KBM-7 (cell line): ENCODE measurements around the gene SPP2.

Source experiments
- DNase-seq: peaks from one replicate; pipeline ENCODE4 v3.0.0-alpha.2; 2015
- in situ Hi-C: fragments of 300-500 bp; cut with MboI; formaldehyde crosslinking; loops from 2 replicates; pipeline ENCODE4 v1.14.3; 2020; ENCODE audit warnings: low sequenced_read_pairs, low pct_unique_long_range_greater_than_20kb, mixed read lengths

The SPP2 gene

DNA sequence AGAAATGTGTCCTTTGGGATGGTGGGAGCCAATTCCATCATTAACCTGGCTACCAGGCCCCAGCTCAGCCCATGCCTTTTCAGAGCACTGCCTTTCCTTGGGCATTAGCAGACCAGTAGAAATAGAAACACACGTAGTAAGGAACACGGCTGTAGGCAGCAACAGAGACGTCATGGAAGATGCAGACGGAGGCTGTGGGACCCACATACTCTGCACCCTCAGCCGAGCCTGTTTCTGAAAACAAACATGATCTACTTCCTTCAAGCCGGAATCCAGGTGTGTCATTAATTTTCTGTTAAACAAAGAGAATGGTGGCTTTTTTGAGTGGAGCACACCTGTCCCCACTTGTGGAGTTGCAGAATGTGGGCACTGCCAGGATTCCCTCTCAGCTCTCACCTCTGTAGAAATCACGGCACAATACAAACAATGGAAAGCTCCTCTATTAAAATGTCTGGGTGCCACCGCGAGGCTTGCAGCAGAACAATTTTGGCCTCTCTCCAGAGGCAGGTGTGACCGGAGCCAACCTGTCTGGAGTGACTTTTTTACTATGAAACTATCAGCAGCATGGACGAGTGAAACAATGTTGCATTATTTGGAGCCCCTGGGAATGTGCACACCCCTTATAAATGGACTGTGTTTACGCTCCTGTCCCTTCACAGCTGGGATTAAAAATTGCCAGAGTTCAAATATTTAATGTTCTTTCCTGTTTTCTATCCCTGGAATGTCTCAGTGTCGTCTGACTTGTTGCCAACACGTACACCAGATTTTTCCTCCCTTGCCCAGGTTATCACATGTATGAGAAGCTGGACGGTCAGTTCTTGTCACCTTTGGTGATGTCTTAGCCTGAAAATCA lies 31.7 kb downstream of the SPP2 start:
- no peak for DNase-seq
- in situ Hi-C loops = no loop called here

DNA sequence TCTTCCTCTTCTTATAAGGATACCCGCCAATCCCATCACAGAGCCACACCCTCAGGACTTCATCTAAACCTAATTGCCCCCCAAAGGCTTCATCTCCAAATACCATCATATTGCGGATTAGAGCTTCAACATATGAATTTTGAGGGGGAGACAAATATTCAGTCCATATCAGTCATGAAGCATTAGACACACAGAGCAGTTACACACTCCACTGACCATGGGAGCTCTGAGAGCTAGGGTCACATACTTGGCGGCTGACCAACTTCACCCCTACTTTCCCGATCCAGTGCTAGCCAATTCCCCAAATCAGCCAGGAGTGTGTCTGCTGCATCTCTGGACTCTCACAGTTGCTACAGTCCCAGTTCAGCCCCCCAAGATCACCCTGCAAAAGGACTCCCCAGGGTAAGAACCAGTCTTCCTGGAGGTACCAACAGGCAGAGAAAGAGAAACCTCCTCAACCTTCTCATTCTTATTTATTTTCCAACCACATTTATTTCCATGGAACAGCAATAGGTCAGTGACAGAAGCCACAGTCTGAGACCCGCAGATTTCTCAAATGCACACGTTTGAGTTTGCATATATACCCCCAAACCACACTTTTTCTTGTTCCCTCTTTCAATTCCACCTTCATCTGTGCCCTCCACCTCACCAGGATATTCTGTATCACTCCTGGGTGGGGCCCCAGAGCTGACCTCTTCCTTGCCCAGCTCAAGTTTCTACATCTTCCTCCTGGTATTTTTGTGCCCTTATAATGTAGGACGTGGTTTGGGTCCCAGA lies 33.3 kb downstream of the SPP2 start:
- no peak for DNase-seq
- in situ Hi-C loops = no loop called here

DNA sequence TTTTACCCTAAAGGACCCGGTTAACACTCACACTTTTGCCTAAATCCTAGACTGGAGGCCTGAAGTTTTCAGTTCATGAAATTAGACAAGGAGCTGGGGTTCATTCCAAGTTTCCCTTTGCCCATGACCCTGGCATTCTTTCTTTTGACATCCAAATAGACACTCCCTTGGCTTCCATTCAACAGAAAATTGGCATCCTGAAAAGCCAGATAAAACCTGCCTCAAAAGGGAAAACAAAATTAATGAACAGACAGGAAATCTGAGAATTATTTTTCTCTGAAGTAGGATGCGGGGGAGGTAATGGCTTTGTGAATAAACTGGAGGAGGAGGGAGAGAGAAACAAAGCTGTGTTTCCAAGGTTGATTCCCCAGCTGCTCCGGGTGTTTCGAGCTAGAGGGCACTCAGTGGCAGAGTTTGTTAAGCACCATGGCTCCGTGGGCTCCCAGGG lies 41.0 kb downstream of the SPP2 start:
- DNase-seq = no peak
- in situ Hi-C loops = no loop called here

DNA sequence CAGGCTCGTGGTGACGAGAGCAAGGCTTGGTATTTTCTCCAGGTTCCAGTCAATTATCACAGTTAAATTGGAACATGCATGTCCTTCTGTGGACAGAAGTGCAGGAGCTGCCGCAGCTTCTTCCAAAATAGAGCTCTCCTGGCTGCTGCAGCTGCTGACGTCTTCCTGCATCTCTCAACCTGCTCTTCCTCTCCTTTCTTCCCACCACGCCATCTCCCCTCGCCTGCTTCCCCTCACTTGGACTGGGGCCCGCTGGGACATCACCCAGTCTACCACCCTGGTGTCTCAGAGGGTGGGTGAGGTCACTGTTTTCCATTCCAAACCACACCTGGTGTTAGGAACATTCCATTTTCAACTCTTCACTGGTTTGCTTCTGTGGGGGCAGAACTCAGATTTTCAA lies 41.4 kb downstream of the SPP2 start:
- in situ Hi-C loops = no loop called here
- no peak for DNase-seq

DNA sequence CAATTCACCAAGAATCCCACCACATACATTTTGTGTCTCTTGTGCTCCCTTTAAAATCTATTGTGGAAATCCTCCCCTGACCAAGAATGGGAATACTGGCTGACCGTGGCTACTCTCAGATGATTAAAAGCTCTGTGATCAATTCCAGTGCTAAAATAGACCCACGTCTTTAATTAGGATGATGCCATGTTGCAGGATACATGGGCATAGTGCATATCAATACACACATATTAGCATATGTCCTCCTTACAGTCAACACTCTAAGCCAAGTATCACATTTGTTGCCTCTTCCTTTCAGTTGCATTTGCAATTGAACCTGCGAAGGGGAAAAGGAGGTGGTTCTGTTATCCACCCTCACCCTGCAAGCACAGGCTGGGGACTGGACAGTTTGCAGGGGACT lies 41.8 kb downstream of the SPP2 start:
- DNase-seq = no peak
- in situ Hi-C loops = no loop called here

DNA sequence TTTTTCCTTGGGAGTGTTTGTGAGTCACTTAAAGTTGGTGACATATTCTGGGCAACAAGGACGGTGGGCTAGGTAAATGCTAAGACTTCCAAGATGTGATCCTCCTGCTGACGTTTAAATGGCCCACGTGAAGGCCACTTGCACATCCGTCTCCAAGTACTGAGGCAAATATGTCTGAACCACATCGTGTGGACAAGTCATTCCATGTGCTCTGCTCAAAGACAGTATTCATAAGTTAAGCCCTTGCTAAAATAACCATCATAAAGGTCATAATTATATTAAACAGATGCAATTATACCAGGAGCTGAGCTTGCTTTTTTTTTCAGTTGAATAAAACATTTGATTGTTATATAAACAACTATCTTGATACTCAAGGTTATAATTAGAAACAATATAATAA lies 44.8 kb downstream of the SPP2 start:
- no peak for DNase-seq
- in situ Hi-C loops = no loop called here

DNA sequence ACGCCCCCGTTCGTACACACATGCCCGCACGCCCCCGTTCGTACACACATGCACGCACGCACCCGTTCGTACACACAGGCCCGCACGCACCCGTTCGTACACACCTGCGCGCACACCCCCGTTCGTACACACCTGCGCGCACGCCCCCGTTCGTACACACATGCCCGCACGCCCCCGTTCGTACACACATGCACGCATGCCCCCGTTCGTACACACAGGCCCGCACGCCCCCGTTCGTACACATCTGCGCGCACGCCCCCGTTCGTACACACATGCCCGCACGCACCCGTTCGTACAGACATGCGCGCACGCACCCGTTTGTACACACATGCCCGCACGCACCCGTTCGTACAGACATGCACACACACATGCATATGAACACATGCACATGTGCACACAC lies 45.7 kb downstream of the SPP2 start:
- in situ Hi-C loops = no loop called here
- DNase-seq = no peak

DNA sequence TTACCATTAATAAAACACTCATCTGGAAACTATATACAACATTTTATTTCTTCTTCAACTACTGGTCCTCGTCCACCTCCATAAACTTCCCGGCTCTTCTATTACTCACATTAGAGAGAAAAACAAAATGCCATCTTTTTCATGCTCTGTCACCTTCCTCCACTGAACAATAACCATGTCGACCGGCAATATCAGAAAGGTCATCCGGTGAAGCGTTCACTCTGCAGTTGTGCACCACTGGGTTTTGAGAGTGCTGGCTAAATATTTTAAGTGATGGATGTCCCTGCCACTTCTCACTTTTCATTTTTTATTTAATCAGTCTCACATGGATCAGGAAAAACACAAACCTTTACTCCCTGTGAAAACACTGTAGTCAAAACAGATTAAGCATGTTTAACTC lies 48.2 kb downstream of the SPP2 start:
- in situ Hi-C loops = no loop called here

DNA sequence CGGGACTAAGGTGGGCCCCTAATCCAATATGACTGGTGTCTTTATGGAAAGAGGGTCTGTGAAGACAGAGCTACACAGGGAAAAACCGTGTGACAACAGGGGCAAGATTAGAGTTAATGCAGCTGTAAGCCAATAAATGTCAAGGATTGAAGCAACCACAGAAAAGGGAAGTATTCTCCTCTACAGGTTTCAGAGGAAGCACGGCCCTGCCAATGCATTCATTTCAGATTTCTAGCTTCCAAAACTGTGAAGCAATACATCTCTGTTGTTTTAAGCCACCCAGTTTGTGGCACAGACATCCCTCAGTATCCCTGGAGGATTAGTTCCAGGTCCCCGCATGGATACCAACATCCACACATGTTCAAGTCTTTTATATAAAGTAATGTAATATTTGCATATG lies 48.8 kb downstream of the SPP2 start:
- in situ Hi-C loops = no loop called here
- DNase-seq = peak; percentile 18

More for the DNA sequence above, 48.2 kb downstream of the SPP2 start:
- DNase-seq = no peak

DNA sequence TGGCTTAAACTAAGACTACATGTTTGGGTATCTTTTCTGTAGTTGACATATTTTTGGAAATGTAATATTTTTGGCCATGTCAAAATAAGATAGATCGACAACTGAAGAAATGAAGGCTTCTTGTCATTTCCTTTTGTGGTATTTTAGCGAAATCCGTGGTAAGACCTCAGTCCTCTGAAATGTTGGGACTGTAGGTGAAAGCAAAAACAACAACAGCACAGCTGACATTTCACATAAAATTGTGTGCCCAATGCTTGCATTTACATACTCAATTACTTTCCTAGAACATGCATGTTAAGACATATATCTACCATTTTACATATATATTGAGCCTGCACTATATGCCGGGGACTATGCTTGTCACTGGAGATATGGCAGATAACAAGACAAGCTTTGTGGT lies 50.2 kb downstream of the SPP2 start:
- in situ Hi-C loops = no loop called here
- no peak for DNase-seq

DNA sequence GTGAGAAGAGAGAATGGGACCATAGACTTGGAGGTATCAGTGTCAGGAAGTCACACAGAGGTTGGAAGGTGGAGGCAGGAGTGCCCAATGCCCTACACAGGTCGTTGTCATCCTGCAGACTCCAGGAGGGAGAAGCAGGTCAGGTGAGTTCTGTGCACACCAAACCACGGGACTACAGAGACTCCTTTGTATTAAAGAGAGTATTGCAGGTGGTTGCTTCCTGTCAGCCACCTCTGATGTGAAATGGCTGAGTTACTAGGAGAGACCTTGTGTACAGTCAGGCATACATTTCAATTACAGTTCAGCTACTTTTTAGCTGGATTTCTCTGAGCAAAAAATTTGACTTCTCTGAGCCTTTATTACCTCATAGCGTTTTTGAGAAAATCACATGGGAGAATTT lies 51.6 kb downstream of the SPP2 start:
- in situ Hi-C loops = no loop called here
- DNase-seq = no peak

DNA sequence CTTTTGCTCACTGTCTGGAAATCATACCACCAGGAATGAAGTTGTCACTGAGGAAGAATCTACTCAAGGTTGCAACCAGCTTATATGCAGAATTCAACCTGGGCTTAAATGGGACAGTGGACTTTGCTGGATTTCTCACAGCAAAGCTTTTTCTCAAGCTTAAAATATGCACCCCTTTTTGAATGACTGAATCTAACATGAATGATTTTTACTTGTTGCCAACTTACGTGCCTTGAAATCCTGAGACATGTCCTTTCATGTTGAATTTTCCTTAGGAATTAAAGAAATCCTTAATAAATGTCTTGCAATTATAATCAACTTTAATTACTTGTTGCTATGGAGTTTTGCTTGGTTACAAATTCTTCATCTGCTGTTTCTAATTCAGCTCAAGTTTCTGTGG lies 57.4 kb downstream of the SPP2 start:
- in situ Hi-C loops = no loop called here
- DNase-seq = no peak

DNA sequence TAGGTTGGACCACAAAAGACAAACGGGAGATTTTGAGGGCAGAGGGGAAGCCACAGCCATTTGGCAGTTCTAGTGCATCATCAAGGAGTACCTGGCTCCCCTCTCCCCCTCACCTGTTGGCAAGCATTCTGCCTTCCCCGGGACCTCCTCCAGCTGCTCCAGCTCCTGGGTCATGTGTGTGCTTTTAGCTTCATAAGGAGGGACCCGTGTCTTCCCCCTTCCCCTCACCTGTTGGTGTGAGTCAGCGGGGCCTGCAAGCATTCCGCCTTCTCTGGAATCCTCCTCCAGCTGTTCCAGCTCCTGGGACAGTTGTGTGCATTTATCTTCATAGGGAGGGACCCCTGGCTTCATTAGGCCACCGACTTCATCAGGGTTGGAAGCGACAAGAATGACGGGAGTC lies 58.8 kb downstream of the SPP2 start:
- in situ Hi-C loops = no loop called here
- DNase-seq = no peak

DNA sequence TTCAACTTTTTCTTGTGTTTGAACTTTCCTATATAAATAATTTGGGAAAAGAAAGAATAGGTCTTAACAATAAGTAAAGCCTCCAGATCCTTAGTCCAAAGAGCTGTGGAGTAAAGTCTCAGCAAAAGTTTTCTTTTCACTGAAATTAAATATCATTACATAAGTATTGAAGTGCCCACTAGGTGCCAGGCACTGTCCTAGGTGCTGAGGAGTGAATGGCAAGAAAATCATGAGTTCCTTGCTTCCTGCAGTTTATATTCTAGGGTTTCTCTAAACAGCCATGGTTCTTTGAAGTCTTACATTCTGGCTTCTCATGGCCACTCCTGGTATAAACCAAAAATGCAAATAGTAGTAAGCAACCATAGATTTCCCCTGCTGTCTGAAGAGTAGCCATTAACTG lies 59.7 kb downstream of the SPP2 start:
- DNase-seq = no peak
- in situ Hi-C loops = no loop called here

DNA sequence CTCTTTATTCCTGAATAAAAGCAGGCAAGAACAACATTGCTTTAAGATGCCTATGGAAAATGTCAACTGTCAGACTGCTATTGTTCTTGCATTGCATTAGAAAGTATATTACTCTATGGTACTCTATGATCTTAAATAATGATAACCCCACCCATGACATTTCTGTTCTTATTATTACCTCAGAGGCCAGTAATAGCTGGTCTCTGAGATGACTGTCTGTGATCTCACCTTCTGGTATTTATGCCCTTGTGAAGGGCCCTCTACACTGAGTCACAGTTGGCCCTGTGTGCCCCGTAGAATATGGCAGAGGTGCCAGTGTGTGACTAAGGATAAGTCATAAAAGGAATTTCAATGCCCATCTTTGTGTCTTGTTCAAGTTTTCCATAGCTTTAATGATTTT lies 61.0 kb downstream of the SPP2 start:
- DNase-seq = no peak
- in situ Hi-C loops = no loop called here

DNA sequence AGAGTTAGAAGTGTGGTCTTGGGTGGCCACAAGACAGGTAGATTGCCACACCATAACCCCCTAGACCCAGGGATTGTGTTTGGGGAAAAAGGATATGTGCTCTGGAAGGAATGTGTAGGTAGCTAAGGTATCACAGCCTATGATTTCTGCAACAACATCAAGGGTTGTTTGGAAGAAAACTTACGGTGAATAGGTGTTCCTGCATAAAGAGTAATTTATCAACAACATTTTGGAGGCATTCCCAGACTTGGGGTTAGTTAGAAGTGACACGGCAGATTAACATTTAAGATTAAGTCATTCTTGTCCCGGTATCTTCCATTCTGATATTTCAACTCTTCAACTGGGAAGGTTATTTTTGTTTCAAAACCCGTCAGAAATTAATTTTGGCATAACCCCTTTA lies 65.5 kb downstream of the SPP2 start:
- no peak for DNase-seq
- in situ Hi-C loops = no loop called here

DNA sequence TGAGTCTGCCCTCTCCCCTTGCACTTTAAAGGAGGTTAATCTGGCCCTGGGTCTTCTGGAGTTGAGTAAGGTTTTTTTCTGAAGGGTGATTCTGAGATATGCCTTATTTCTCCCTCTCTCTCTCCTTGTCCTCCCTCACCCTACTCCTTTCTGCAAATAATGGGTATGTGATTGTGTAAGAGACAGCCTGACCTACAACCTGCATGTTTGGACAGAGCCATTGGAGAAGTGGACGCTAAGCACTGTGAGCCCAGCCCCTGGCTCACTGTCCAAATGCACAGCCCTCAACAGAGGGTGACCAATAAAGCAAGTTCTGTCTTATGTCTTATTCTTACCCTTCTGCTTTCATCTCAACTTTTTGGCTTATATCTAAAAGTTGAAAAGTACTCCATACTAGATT lies 71.5 kb downstream of the SPP2 start:
- in situ Hi-C loops = no loop called here
- DNase-seq = no peak

DNA sequence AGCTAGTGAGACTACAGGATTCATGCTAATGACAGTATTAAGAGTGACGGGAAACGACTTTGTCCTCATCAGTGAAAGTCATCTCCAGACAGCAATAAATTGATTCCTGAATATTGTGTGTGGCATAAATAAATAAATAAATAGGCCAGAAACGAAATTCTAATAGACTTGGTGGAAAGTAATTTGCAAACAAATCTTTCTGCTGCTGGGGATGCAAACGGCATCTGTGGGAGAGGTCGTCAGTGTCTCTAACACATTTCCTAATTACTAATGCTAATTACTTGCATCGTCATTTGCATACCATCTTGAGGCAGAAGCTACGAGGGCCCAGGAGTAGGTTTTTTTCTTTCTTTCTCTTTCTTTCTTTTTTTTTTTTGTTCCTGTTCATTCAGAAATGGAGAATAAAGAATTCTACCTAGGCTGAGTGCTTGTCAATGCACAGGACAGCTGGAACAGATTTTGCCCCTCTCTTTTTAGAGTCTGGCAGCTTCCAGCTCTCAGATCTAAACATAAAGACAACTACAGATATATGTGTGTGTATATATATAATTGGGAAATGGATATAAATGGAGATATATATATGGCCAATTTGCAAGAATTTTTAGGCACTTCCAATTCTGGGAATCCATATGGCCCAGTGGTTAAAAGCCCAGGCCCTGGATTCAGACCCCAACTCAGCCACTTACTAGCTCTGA lies 75.1 kb downstream of the SPP2 start:
- no peak for DNase-seq
- in situ Hi-C loops = no loop called here

DNA sequence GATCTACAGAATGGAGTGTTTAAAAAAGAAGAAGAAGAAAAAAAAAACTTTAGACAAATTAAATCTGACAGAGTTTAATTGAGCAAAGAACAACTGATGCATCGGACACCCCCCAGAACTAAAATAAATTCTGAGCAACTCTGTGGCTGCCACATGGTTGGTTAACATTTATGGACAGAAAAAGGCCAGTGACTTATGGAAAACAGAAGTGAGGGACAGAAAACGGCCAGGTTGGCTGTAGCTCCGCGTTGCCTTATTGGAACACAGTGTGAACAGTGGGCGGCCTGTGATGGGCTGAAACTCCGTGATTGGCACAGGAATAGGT lies 75.6 kb downstream of the SPP2 start:
- in situ Hi-C loops = no loop called here

More for the DNA sequence above, 75.6 kb downstream of the SPP2 start:
- DNase-seq = no peak
